COLO668 (cell line): ENCODE data around the gene TMEM178B.
"Not testable (repeated sequence)": the region's sequence is repeated elsewhere in the genome, so short reads cannot be mapped to it uniquely, and the experiment has no call there.

Experiments used
- DNase-seq: peaks from one replicate; lab custom pipeline; 2025; ENCODE audit not compliant: unreplicated experiment; lab: John Stamatoyannopoulos, UW

Gene TMEM178B

GRCh38 chr7:141073641-141074161 lies at the start of gene TMEM178B:
Gene TMEM178B, plus strand, starts transcription at chr7:141074064.
- DNase-seq = peak; percentile 87

- no peak for DNase-seq
These were observed 49.2 kb upstream of the TMEM178B start for GRCh38 chr7:141024668-141025067.

GRCh38 chr7:141027043-141027442 lies 46.8 kb upstream of the TMEM178B start:
- no peak for DNase-seq

- no peak for DNase-seq
These were observed 45.1 kb upstream of the TMEM178B start for GRCh38 chr7:141028767-141029166.

- DNase-seq = not testable (repeated sequence)
These were observed 41.1 kb upstream of the TMEM178B start for GRCh38 chr7:141032539-141033323.

- DNase-seq = not testable (repeated sequence)
These were observed 35.8 kb upstream of the TMEM178B start for GRCh38 chr7:141038100-141038499.

GRCh38 chr7:141039376-141039775 lies 34.5 kb upstream of the TMEM178B start:
- no peak for DNase-seq

- no peak for DNase-seq
These were observed 31.4 kb upstream of the TMEM178B start for GRCh38 chr7:141042222-141043193.

- DNase-seq = no peak
These were observed 30.2 kb upstream of the TMEM178B start for GRCh38 chr7:141043616-141044015.

GRCh38 chr7:141045126-141045841 lies 28.6 kb upstream of the TMEM178B start:
- no peak for DNase-seq

GRCh38 chr7:141045842-141046620 lies 27.8 kb upstream of the TMEM178B start:
- DNase-seq = no peak

- DNase-seq = peak; percentile 59
These were observed 20.2 kb upstream of the TMEM178B start for GRCh38 chr7:141053626-141054025.

- no peak for DNase-seq
These were observed 18.7 kb upstream of the TMEM178B start for GRCh38 chr7:141055146-141055545.

- DNase-seq = no peak
These were observed 16.1 kb upstream of the TMEM178B start for GRCh38 chr7:141057788-141058187.

GRCh38 chr7:141067856-141068255 lies 6.0 kb upstream of the TMEM178B start:
- not testable (repeated sequence) for DNase-seq

GRCh38 chr7:141071260-141071854 lies 2.5 kb upstream of the TMEM178B start:
- peak; percentile 86 for DNase-seq

- DNase-seq = peak; percentile 42
These were observed 1.9 kb upstream of the TMEM178B start for GRCh38 chr7:141071855-141072547.

GRCh38 chr7:141072548-141073172 lies 1.2 kb upstream of the TMEM178B start:
- peak; percentile 88 for DNase-seq
